Cardiac fibroblast (primary cell): ENCODE measurements around the gene ACTL6B.

Experiments used
- DNase-seq, 2 donors: peaks; one replicate each; pipeline versions ENCODE4 v3.0.0 to v3.0.0-alpha.2; 2010; ENCODE audit warnings: low read depth in 2 of 2
- H3K4me3 ChIP-seq, 2 donors: replicated peaks in 1 of 2; 1 replicate in 1 of 2; 2 replicates in 1 of 2; pipeline ENCODE4 v1.5.1; 2011; ENCODE audit warnings: low read depth in 2 of 2, low read length in 2 of 2, mild to moderate bottlenecking in 2 of 2, moderate library complexity in 1 of 2
- CTCF ChIP-seq: IDR thresholded peaks from one replicate; pipeline ENCODE4 v1.5.1; 2011; ENCODE audit warnings: low read depth, mild to moderate bottlenecking, low read length, inconsistent platforms

The ACTL6B gene

GRCh38 chr7:100612730-100613390 lies 43.4 kb downstream of the ACTL6B start:
- no peak for TF ChIP-seq CTCF
- no peak for DNase-seq
- H3K4me3 ChIP-seq, result peak overlapping the region; percentile 79 to 88

- peak; percentile 99 to 100 for DNase-seq
- H3K4me3 ChIP-seq, result peak within 1 kb of the TSS; percentile 79 to 88
- no peak for TF ChIP-seq CTCF
Observed at GRCh38 chr7:100611983-100612729, 44.1 kb downstream of the ACTL6B start, which contains the start of gene MOSPD3. TSS of gene MOSPD3 (plus strand) at chr7:100612540. CDS start at chr7:100612792, 252 bp downstream.

GRCh38 chr7:100609958-100610357 lies 46.3 kb downstream of the ACTL6B start:
- TF ChIP-seq CTCF, result no peak
- no peak overlapping the region for H3K4me3 ChIP-seq
- no peak for DNase-seq

GRCh38 chr7:100607111-100607510 lies 49.1 kb downstream of the ACTL6B start:
- peak in 1 of 2 donors; percentile 67 for DNase-seq
- H3K4me3 ChIP-seq, result no peak overlapping the region
- TF ChIP-seq CTCF, result peak; percentile 11

- DNase-seq, result no peak
- no peak overlapping the region for H3K4me3 ChIP-seq
- no peak for TF ChIP-seq CTCF
Observed at GRCh38 chr7:100606313-100606712, 49.9 kb downstream of the ACTL6B start.

GRCh38 chr7:100604976-100605911 lies 51.0 kb downstream of the ACTL6B start:
- no peak for DNase-seq
- H3K4me3 ChIP-seq, result peak overlapping the region; percentile 77 to 84
- TF ChIP-seq CTCF, result no peak
